Measurements from ENCODE around the gene SEMA5B.

SEMA5B gene

DNA sequence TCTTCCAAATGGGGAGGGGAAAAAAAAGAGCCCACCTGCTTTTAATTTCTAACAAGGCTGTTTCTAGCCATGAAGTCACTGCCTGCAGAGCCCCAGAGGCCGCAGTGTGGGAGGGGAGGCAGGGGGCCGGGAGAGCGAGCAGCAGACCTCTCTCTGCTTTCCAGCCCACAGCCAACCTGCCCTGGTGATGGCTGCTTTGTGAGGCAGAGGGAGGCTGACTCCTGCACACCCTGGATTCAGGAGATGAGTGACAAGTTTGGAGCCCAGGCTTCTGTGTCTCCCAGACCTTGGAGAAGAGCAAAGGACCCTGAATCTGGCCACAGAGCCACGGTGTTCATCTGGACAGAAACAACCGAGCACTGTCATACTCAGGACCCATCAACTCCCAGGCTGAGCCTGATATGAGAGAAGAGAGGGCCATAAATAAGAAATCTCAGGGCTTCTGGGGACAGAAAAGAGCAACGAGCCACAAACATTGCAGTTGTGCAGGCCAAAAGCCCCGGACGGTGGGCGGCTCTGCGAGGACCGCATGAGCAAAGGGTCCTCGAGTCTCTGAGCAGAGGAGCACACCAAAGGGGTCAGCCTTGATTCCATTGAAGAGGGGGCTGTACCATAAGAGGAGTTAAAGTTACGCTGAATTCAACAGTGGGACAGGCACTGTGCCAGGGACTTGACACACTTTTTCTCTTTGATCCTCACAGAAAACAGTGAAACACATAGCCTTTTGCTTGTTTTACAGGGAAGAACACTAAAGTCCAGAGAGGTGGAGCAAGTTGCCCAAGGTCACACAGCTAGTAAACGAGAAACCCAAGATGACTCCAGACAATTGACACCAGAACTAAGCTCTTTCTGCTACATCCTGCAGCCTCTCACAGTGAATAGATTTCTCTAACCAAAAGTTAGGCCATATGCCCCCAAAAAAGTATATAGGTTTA is 97.2 kb downstream of the SEMA5B start:
- ChIA-PET POLR2A (no interaction called here), CTCF (no interaction called here)
- no peaks in the 10 kb centered on the region for H3K9me3 ChIP-seq (ENCODE audit: control insufficient read depth, insufficient read depth, low read depth, low read length)
- H3K27ac ChIP-seq (ENCODE audit: extremely low read depth, low read depth, low read length): no peak overlapping the region
- TF ChIP-seq GLI4 (tag by site-specific recombination; IDR thresholded peaks at IDR 0.05) (no peak), ZNF112 (tag by site-specific recombination; IDR thresholded peaks at IDR 0.05) (no peak), ZNF138 (tag by site-specific recombination; IDR thresholded peaks at IDR 0.05; ENCODE audit: borderline replicate concordance) (no peak), ZNF768 (tag by site-specific recombination; IDR thresholded peaks at IDR 0.05) (peak; percentile 55; the same call in 1 of the 2 replicates), ZNF280D (tag by site-specific recombination; IDR thresholded peaks at IDR 0.05) (no peak), ZFHX2 (tag by site-specific recombination; conservative IDR thresholded peaks at IDR 0.05) (0 out of 2 replicates have a peak, but pooled peaks have one; percentile 7), KLF8 (tag by site-specific recombination; IDR thresholded peaks at IDR 0.05) (no peak)
- TF ChIP-seq, protein P1, sequence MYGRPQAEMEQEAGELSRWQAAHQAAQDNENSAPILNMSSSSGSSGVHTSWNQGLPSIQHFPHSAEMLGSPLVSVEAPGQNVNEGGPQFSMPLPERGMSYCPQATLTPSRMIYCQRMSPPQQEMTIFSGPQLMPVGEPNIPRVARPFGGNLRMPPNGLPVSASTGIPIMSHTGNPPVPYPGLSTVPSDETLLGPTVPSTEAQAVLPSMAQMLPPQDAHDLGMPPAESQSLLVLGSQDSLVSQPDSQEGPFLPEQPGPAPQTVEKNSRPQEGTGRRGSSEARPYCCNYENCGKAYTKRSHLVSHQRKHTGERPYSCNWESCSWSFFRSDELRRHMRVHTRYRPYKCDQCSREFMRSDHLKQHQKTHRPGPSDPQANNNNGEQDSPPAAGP (tag by site-specific recombination; IDR thresholded peaks at IDR 0.05): no peak
- no peak overlapping the region for H3K4me3 ChIP-seq (ENCODE audit: low read depth, low read length)
- H3K4me1 ChIP-seq (ENCODE audit: control insufficient read depth, insufficient read depth, low read length): no peaks in the 10 kb centered on the region
- H3K36me3 ChIP-seq (ENCODE audit: control insufficient read depth in 2 of 2, insufficient read depth in 1 of 2, low read length in 2 of 2): no peaks in the 10 kb centered on the region

DNA sequence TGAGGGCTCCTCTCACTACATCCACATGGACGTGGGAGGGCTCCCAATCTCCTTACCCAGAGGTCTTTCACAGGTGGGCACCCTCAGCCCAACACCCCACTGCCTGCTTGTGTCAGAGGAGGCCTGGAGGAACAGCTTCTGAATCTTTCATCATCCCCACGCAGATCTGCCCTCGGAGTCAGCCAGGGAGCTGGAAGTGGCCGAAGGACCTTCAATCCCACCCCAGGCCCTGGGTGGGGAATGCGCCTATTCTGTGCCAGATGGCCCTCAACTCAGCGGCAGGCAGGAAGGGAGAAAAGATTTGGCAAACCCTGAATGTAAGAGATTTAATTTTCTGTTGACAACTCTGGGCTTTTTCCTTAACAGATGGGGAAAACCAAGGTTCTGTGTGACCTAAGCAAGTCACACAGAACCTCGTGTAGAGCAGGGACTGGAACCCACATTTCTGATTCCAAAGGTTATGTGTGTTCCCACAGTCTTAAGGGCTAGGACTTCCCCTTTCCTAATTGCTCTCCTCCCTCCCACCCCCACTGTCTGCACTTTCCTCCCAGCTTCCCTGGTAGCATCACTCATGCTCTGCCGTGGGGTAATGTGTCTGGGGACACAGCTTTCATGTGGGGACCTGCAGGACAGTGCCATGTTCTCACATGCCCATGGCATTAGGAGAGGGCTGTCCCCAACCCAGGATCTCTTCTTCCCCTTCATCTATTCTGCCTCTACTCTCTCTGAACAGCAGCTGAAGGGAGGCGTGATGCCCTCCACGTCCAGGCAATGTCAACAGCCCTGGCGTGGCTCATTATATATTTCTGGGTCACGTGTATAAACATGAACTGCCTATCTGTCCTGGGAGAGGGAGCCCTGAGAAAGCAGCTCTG is 98.1 kb downstream of the SEMA5B start:
- Histone ChIP-seq H3K9me3 (ENCODE audit: control insufficient read depth, insufficient read depth, low read depth, low read length) (no peaks in the 10 kb centered on the region), H3K27ac (ENCODE audit: extremely low read depth, low read depth, low read length) (no peak overlapping the region), H3K36me3 (ENCODE audit: control insufficient read depth in 2 of 2, insufficient read depth in 1 of 2, low read length in 2 of 2) (no peaks in the 10 kb centered on the region), H3K4me3 (ENCODE audit: low read depth, low read length) (no peak overlapping the region), H3K4me1 (ENCODE audit: control insufficient read depth, insufficient read depth, low read length) (no peaks in the 10 kb centered on the region)
- CTCF ChIA-PET: interaction anchor here (0.6 kb wide), 1 partner anchor 174 kb away, joined by 3 read pairs; no protein-coding TSS in a partner anchor
- POLR2A ChIA-PET: no interaction called here
- TF ChIP-seq ZNF184 (tag by site-specific recombination; IDR thresholded peaks at IDR 0.05) (no peak), ZNF610 (tag by site-specific recombination; IDR thresholded peaks at IDR 0.05; ENCODE audit: borderline replicate concordance) (no peak), RBAK (tag by site-specific recombination; IDR thresholded peaks at IDR 0.05) (no peak), WT1 (tag by site-specific recombination; IDR thresholded peaks at IDR 0.05) (no peak), SP7 (tag by site-specific recombination; IDR thresholded peaks at IDR 0.05) (no peak), ZNF544 (tag by site-specific recombination; IDR thresholded peaks at IDR 0.05) (no peak), ZNF23 (tag by site-specific recombination; IDR thresholded peaks at IDR 0.05; ENCODE audit: borderline replicate concordance) (no peak), ZNF660 (tag by site-specific recombination; IDR thresholded peaks at IDR 0.05) (no peak), MYNN (tag by site-specific recombination; IDR thresholded peaks at IDR 0.05; ENCODE audit: borderline replicate concordance) (no peak), ZNF121 (tag by site-specific recombination; IDR thresholded peaks at IDR 0.05) (no peak), ZNF2 (tag by site-specific recombination; IDR thresholded peaks at IDR 0.05) (no peak), SCRT2 (tag by site-specific recombination; IDR thresholded peaks at IDR 0.05) (no peak), KLF8 (tag by site-specific recombination; IDR thresholded peaks at IDR 0.05) (no peak), ZNF596 (tag by site-specific recombination; IDR thresholded peaks at IDR 0.05) (no peak), ZNF157 (tag by site-specific recombination; IDR thresholded peaks at IDR 0.05) (no peak), GLI2 (tag by site-specific recombination; IDR thresholded peaks at IDR 0.05; ENCODE audit: borderline replicate concordance, low read depth) (no peak), ZNF423 (tag by site-specific recombination; IDR thresholded peaks at IDR 0.05) (no peak)
- TF ChIP-seq, protein P2, sequence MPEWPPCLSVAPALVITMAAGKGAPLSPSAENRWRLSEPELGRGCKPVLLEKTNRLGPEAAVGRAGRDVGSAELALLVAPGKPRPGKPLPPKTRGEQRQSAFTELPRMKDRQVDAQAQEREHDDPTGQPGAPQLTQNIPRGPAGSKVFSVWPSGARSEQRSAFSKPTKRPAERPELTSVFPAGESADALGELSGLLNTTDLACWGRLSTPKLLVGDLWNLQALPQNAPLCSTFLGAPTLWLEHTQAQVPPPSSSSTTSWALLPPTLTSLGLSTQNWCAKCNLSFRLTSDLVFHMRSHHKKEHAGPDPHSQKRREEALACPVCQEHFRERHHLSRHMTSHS (tag by site-specific recombination; IDR thresholded peaks at IDR 0.05): no peak
- TF ChIP-seq, protein P3, sequence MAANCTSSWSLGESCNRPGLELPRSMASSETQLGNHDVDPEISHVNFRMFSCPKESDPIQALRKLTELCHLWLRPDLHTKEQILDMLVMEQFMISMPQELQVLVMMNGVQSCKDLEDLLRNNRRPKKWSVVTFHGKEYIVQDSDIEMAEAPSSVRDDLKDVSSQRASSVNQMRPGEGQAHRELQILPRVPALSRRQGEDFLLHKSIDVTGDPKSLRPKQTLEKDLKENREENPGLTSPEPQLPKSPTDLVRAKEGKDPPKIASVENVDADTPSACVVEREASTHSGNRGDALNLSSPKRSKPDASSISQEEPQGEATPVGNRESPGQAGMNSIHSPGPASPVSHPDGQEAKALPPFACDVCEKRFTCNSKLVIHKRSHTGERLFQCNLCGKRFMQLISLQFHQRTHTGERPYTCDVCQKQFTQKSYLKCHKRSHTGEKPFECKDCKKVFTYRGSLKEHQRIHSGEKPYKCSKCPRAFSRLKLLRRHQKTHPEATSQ (tag by site-specific recombination; IDR thresholded peaks at IDR 0.05): no peak

All from HEK293 (cell line).